Endothelial cell of umbilical vein (primary cell): ENCODE results near the gene CERS5.

Experiments used
- EZH2 ChIP-seq: IDR thresholded peaks from 2 replicates; pipeline ENCODE4 v1.6.1; 2012; ENCODE audit warnings: borderline replicate concordance, low read depth, mild to moderate bottlenecking, moderate library complexity, low read length, inconsistent platforms; ENCODE audit not compliant: severe bottlenecking
- FOS ChIP-seq: IDR thresholded peaks from 2 replicates; pipeline ENCODE4 v1.6.1; 2011; ENCODE audit warnings: mild to moderate bottlenecking, low read length, moderate library complexity, borderline replicate concordance; ENCODE audit not compliant: insufficient read depth
- GATA2 ChIP-seq: IDR thresholded peaks from 2 replicates; pipeline ENCODE4 v1.7.0; 2011; ENCODE audit warnings: low read depth, mild to moderate bottlenecking, moderate library complexity, mixed read lengths, low read length; ENCODE audit not compliant: insufficient read length, insufficient read depth
- JUN ChIP-seq: IDR thresholded peaks from 2 replicates; pipeline ENCODE4 v1.6.1; 2011; ENCODE audit warnings: borderline replicate concordance, low read depth; ENCODE audit not compliant: insufficient read length, insufficient read depth
- MYC ChIP-seq: IDR thresholded peaks from one replicate; pipeline ENCODE4 v1.6.1; 2011; ENCODE audit warnings: mild to moderate bottlenecking, low read depth, low read length
- POLR2A ChIP-seq: IDR thresholded peaks from 2 replicates; pipeline ENCODE4 v1.6.1; 2012; ENCODE audit warnings: low read depth, mild to moderate bottlenecking, control low read depth, low read length
- POLR2AphosphoS5 ChIP-seq: IDR thresholded peaks from 2 replicates; pipeline ENCODE4 v1.6.1; 2012; ENCODE audit warnings: low read depth, mild to moderate bottlenecking, control low read depth, low read length, moderate library complexity; ENCODE audit not compliant: insufficient read depth
- TF ChIP-seq, protein P1 (sequence below), 2 donors: IDR thresholded peaks; 1 replicate in 1 of 2; 2 replicates in 1 of 2; pipeline ENCODE4 v1.5.1; 2011; ENCODE audit warnings: low read length in 2 of 2, mild to moderate bottlenecking in 2 of 2, moderate library complexity in 2 of 2, control low read depth in 1 of 2, inconsistent platforms in 1 of 2, low read depth in 1 of 2; ENCODE audit not compliant: insufficient read depth in 1 of 2; ENCODE audit errors: extremely low read depth in 1 of 2
- TF ChIP-seq, protein P2 (sequence below): IDR thresholded peaks from 2 replicates; pipeline ENCODE4 v1.6.1; 2011; ENCODE audit not compliant: insufficient read depth, insufficient read length

DNA sequence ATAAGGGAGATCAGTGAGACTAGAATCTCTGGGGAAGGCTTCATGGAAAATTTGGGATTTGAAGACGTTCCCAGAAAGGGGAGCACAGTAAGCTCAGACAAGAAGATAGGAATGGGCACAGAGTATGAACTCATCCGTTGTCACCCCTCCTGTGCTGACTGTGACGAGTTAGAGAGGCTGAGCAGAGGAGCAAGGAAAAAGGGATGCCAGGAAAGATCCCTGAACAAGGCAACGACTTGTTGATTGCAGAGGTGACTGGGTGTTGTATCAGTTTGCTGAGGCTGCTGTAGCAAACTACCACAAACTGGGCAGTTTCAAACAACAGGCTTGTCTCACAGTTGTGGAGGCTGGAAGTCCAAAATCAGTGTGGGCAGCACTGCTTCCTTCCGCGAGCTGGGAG lies 69.2 kb downstream of the CERS5 start:
- TF ChIP-seq, protein P1, sequence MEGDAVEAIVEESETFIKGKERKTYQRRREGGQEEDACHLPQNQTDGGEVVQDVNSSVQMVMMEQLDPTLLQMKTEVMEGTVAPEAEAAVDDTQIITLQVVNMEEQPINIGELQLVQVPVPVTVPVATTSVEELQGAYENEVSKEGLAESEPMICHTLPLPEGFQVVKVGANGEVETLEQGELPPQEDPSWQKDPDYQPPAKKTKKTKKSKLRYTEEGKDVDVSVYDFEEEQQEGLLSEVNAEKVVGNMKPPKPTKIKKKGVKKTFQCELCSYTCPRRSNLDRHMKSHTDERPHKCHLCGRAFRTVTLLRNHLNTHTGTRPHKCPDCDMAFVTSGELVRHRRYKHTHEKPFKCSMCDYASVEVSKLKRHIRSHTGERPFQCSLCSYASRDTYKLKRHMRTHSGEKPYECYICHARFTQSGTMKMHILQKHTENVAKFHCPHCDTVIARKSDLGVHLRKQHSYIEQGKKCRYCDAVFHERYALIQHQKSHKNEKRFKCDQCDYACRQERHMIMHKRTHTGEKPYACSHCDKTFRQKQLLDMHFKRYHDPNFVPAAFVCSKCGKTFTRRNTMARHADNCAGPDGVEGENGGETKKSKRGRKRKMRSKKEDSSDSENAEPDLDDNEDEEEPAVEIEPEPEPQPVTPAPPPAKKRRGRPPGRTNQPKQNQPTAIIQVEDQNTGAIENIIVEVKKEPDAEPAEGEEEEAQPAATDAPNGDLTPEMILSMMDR (IDR thresholded peaks at IDR 0.05; ENCODE audit: extremely low read depth in 1 of 2, insufficient read depth in 1 of 2, low read depth in 1 of 2, low read length in 2 of 2) = no peak
- no peak for TF ChIP-seq POLR2A
- TF ChIP-seq EZH2 = no peak
- no peak for TF ChIP-seq FOS
- no peak for TF ChIP-seq POLR2AphosphoS5
- TF ChIP-seq, protein P2, sequence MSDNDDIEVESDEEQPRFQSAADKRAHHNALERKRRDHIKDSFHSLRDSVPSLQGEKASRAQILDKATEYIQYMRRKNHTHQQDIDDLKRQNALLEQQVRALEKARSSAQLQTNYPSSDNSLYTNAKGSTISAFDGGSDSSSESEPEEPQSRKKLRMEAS = no peak
- TF ChIP-seq GATA2 = no peak
- no peak for TF ChIP-seq JUN
- no peak for TF ChIP-seq MYC
